WTC11 (cell line): ENCODE data around the gene GSPT2. TPM values are rescaled to one million over a fixed set of nuclear protein-coding genes. Genes with fewer than 3 reads are reported as not detected.

Source experiments
- ATAC-seq: fragments of 200-7000 bp; cut with Tn5 transposase; 2 replicates; pipeline ENCODE4 v1.10.0; 2021; ENCODE audit warnings: mild to moderate bottlenecking, moderate library complexity
- CTCF ChIA-PET: fragments of 300-600 bp; sonication (Branson Sonifier 250); formaldehyde crosslinking; loops from one replicate; lab custom pipeline; 2021; ENCODE audit warnings: antibody characterized with exemption; lab: Charles Lee
- POLR2A ChIA-PET: fragments of 350-600 bp; sonication (Branson Sonifier 250); formaldehyde crosslinking; loops from one replicate; lab custom pipeline; 2021; ENCODE audit warnings: antibody characterized with exemption; lab: Charles Lee
- DNase-seq: peaks from one replicate; pipeline ENCODE4 v3.0.0; 2021; ENCODE audit warnings: low spot score
- H3K27ac Mint-ChIP-seq: 2 replicates; pipeline ENCODE4 v1.8.0; 2021; ENCODE audit warnings: mixed read lengths
- H3K27me3 Mint-ChIP-seq: 2 replicates; pipeline ENCODE4 v1.8.0; 2021; ENCODE audit warnings: low read depth, mild to moderate bottlenecking, moderate library complexity, mixed read lengths
- H3K36me3 Mint-ChIP-seq: 2 replicates; pipeline ENCODE4 v1.8.0; 2021; ENCODE audit warnings: mixed read lengths
- H3K4me1 Mint-ChIP-seq: 2 replicates; pipeline ENCODE4 v1.8.0; 2022; ENCODE audit warnings: mixed read lengths
- H3K4me3 Mint-ChIP-seq: 2 replicates; pipeline ENCODE4 v1.8.0; 2021; ENCODE audit warnings: mild to moderate bottlenecking, moderate library complexity, mixed read lengths
- H3K9me3 Mint-ChIP-seq: 2 replicates; pipeline ENCODE4 v1.8.0; 2021; ENCODE audit warnings: mixed read lengths
- AFF4 ChIP-seq: sonication (generic); formaldehyde crosslinking; IDR thresholded peaks from 2 replicates; pipeline ENCODE4 v1.8.1; 2023; ENCODE audit warnings: mild to moderate bottlenecking, missing genetic modification reagents, borderline replicate concordance
- CREB1 ChIP-seq: sonication (generic); formaldehyde crosslinking; IDR thresholded peaks from 2 replicates; pipeline ENCODE4 v1.8.0; 2023; ENCODE audit warnings: mild to moderate bottlenecking, missing genetic modification reagents
- E2F5 ChIP-seq: sonication (generic); formaldehyde crosslinking; IDR thresholded peaks from 2 replicates; pipeline ENCODE4 v1.8.1; 2022; ENCODE audit warnings: mild to moderate bottlenecking, moderate library complexity, missing genetic modification reagents
- ETV6 ChIP-seq: sonication (generic); formaldehyde crosslinking; IDR thresholded peaks from 2 replicates; pipeline ENCODE4 v1.8.1; 2022; ENCODE audit warnings: mild to moderate bottlenecking, missing genetic modification reagents
- FOXK1 ChIP-seq: sonication (generic); formaldehyde crosslinking; IDR thresholded peaks from 2 replicates; pipeline ENCODE4 v1.8.0; 2022; ENCODE audit warnings: mild to moderate bottlenecking, moderate library complexity, missing genetic modification reagents
- FOXP1 ChIP-seq: sonication (generic); formaldehyde crosslinking; IDR thresholded peaks from 2 replicates; pipeline ENCODE4 v1.8.0; 2022; ENCODE audit warnings: missing genetic modification reagents, mild to moderate bottlenecking, moderate library complexity, borderline replicate concordance
- FOXP4 ChIP-seq: sonication (generic); formaldehyde crosslinking; IDR thresholded peaks from 2 replicates; pipeline ENCODE4 v1.8.0; 2022; ENCODE audit warnings: mild to moderate bottlenecking, missing genetic modification reagents
- GTF2I ChIP-seq: fragments of 250-450 bp; sonication (Bioruptor Pico); conservative IDR thresholded peaks from 2 replicates; pipeline ENCODE4 v1.4.0; 2021; ENCODE audit warnings: mild to moderate bottlenecking
- IRF2 ChIP-seq: sonication (generic); formaldehyde crosslinking; IDR thresholded peaks from 2 replicates; pipeline ENCODE4 v1.8.0; 2022; ENCODE audit warnings: low read depth, missing genetic modification reagents, borderline replicate concordance
- MXD4 ChIP-seq: fragments of 250-450 bp; sonication (Bioruptor Pico); IDR thresholded peaks from 2 replicates; pipeline ENCODE4 v1.8.0; 2021; ENCODE audit warnings: mild to moderate bottlenecking, moderate library complexity, borderline replicate concordance
- NFATC4 ChIP-seq: fragments of 250-450 bp; sonication (Bioruptor Pico); IDR thresholded peaks from 2 replicates; pipeline ENCODE4 v1.9.0; 2021; ENCODE audit warnings: mild to moderate bottlenecking
- NFE2L1 ChIP-seq: sonication (generic); formaldehyde crosslinking; IDR thresholded peaks from 2 replicates; pipeline ENCODE4 v1.8.1; 2023; ENCODE audit warnings: missing genetic modification reagents
- NR1H2 ChIP-seq: sonication (generic); formaldehyde crosslinking; IDR thresholded peaks from 2 replicates; pipeline ENCODE4 v1.9.0; 2021; ENCODE audit warnings: mild to moderate bottlenecking, moderate library complexity, missing genetic modification reagents
- NR2C2 ChIP-seq: sonication (generic); formaldehyde crosslinking; IDR thresholded peaks from 2 replicates; pipeline ENCODE4 v1.8.0; 2022; ENCODE audit warnings: mild to moderate bottlenecking, missing genetic modification reagents
- PREB ChIP-seq: sonication (generic); formaldehyde crosslinking; IDR thresholded peaks from 2 replicates; pipeline ENCODE4 v1.8.1; 2022; ENCODE audit warnings: mild to moderate bottlenecking, missing genetic modification reagents, moderate library complexity, borderline replicate concordance
- SMAD4 ChIP-seq: sonication (generic); formaldehyde crosslinking; IDR thresholded peaks from 2 replicates; pipeline ENCODE4 v1.8.0; 2022; ENCODE audit warnings: mild to moderate bottlenecking, missing genetic modification reagents
- SP1 ChIP-seq: sonication (generic); formaldehyde crosslinking; conservative IDR thresholded peaks from 2 replicates; pipeline ENCODE4 v1.8.1; 2022; ENCODE audit warnings: missing genetic modification reagents
- ZNF396 ChIP-seq: fragments of 250-450 bp; sonication (Bioruptor Pico); IDR thresholded peaks from 2 replicates; pipeline ENCODE4 v1.8.0; 2021; ENCODE audit warnings: mild to moderate bottlenecking, moderate library complexity, borderline replicate concordance
- total RNA-seq: library from RNA; stranded (reverse); gene quantifications from 3 replicates; pipeline ENCODE4 v1.2.3, GENCODE V29; 2021
- TF ChIP-seq, protein P1 (sequence below): sonication (generic); formaldehyde crosslinking; IDR thresholded peaks from 2 replicates; pipeline ENCODE4 v1.8.1; 2022; ENCODE audit warnings: missing genetic modification reagents, borderline replicate concordance
- TF ChIP-seq, protein P2 (sequence below): sonication (generic); formaldehyde crosslinking; IDR thresholded peaks from 2 replicates; pipeline ENCODE4 v1.8.1; 2023; ENCODE audit warnings: mild to moderate bottlenecking, missing genetic modification reagents, moderate library complexity
- TF ChIP-seq, protein P3 (sequence below): sonication (generic); formaldehyde crosslinking; IDR thresholded peaks from 2 replicates; pipeline ENCODE4 v1.8.0; 2022; ENCODE audit warnings: mild to moderate bottlenecking, missing genetic modification reagents

Gene GSPT2
- total RNA-seq, 1 experiment from 2014 or later, result 25.9 TPM

DNA sequence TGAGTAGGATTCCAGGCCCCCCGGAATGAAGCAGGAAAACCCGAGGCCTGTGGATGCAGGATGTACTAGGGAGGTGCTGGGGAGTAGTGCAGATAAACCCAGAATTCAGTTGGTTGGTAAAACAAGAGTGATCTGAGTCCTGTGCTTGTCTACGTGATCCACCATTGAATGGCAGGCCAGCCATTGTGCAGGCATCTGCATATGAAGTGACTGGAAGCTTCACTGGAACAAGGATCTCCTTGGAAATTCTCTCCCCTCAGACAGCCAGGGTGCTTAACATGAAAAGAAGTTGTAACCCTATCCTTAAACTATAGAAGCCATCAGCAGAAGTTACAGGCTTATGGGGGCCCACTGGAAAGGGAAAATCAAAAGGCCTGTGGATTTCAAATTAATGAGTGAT lies 656 bp upstream of the GSPT2 start:
- ChIA-PET POLR2A (no interaction called here), CTCF (no interaction called here)
- DNase-seq (peak; percentile 16), ATAC-seq (peak; percentile 81)
- TF ChIP-seq E2F5 (CRISPR knock-in tag) (no peak), PREB (CRISPR knock-in tag) (no peak)
- Mint-ChIP-seq H3K27ac (peak overlapping the region; percentile 88), H3K27me3 (no peaks in the 10 kb centered on the region), H3K4me1 (peaks cover 37% of the 10 kb centered on the region), H3K36me3 (peaks cover 21% of the 10 kb centered on the region), H3K9me3 (no peaks in the 10 kb centered on the region), H3K4me3 (peak overlapping the region; percentile 97)

DNA sequence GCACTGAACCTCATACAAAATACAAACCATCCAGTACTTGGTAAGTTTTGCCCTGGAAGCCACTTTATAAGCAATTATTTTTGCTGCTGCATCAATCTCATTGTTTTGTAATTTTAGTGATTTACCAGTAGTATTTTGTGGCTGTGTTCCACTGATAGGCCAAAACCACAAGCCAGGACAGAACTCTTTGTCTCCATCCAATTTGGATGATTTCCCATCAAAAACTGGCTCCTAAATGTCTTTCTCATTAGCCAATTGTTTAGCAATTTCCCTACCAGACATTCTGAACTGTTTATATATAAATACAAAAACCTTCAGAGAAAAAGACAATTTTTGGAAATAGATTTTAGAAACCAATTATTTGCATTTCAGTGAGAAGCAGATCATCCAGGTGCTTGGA lies 4.4 kb downstream of the GSPT2 start:
- Mint-ChIP-seq H3K4me1 (peaks cover 21% of the 10 kb centered on the region), H3K9me3 (peaks cover 3% of the 10 kb centered on the region; the same call in 1 of the 2 replicates), H3K36me3 (peaks cover 21% of the 10 kb centered on the region), H3K4me3 (no peak overlapping the region)
- DNase-seq, result no peak
- ChIA-PET POLR2A (no interaction called here), CTCF (interaction anchor here (0.7 kb wide), 1 partner anchor 24 kb away, joined by 3 read pairs; no protein-coding TSS in a partner anchor)
- no peak for ATAC-seq
- no peak for TF ChIP-seq NFATC4 (CRISPR knock-in tag)
- no peak for TF ChIP-seq IRF2
- TF ChIP-seq GTF2I (CRISPR knock-in tag), result no peak
- TF ChIP-seq FOXP4, result no peak
- no peak for TF ChIP-seq SMAD4 (CRISPR knock-in tag)
- no peak for TF ChIP-seq ZNF396 (CRISPR knock-in tag)
- TF ChIP-seq FOXK1 (CRISPR knock-in tag), result no peak
- TF ChIP-seq, protein P1, sequence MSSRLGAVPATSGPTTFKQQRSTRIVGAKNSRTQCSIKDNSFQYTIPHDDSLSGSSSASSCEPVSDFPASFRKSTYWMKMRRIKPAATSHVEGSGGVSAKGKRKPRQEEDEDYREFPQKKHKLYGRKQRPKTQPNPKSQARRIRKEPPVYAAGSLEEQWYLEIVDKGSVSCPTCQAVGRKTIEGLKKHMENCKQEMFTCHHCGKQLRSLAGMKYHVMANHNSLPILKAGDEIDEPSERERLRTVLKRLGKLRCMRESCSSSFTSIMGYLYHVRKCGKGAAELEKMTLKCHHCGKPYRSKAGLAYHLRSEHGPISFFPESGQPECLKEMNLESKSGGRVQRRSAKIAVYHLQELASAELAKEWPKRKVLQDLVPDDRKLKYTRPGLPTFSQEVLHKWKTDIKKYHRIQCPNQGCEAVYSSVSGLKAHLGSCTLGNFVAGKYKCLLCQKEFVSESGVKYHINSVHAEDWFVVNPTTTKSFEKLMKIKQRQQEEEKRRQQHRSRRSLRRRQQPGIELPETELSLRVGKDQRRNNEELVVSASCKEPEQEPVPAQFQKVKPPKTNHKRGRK (CRISPR knock-in tag), result no peak
- TF ChIP-seq SP1 (CRISPR knock-in tag), result no peak
- no peak for TF ChIP-seq MXD4 (CRISPR knock-in tag)
- no peak for TF ChIP-seq ETV6 (CRISPR knock-in tag)
- TF ChIP-seq NR2C2 (CRISPR knock-in tag), result no peak
- no peak for TF ChIP-seq AFF4 (CRISPR knock-in tag)
- TF ChIP-seq, protein P2, sequence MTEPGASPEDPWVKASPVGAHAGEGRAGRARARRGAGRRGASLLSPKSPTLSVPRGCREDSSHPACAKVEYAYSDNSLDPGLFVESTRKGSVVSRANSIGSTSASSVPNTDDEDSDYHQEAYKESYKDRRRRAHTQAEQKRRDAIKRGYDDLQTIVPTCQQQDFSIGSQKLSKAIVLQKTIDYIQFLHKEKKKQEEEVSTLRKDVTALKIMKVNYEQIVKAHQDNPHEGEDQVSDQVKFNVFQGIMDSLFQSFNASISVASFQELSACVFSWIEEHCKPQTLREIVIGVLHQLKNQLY (CRISPR knock-in tag), result no peak
- TF ChIP-seq NR1H2, result no peak
- TF ChIP-seq E2F5 (CRISPR knock-in tag), result no peak
- TF ChIP-seq CREB1 (CRISPR knock-in tag), result no peak
- TF ChIP-seq, protein P3, sequence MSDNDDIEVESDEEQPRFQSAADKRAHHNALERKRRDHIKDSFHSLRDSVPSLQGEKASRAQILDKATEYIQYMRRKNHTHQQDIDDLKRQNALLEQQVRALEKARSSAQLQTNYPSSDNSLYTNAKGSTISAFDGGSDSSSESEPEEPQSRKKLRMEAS (CRISPR knock-in tag), result no peak
- TF ChIP-seq FOXP1 (CRISPR knock-in tag), result no peak
- TF ChIP-seq NFE2L1 (CRISPR knock-in tag), result no peak
- TF ChIP-seq, all 79 proteins: peak for 0
- no peak overlapping the region for H3K27ac Mint-ChIP-seq
- no peaks in the 10 kb centered on the region; the same call in 1 of the 2 replicates for H3K27me3 Mint-ChIP-seq
